ENCODE data around the gene TPCN2. TPM values are rescaled to one million over a fixed set of nuclear protein-coding genes. Genes with fewer than 3 reads are reported as not detected.

Gene TPCN2
- total and polyA plus RNA-seq, 2 of the 8 experiments (the other 6 are each of a cell fraction or from before 2014, with no cell fraction given) = 9.7 to 18.6 TPM

- no peak for TF ChIP-seq CTCF (IDR thresholded peaks at IDR 0.05; ENCODE audit: control extremely low read depth in 1 of 3, insufficient read depth in 1 of 3, low read depth in 1 of 3, low read length in 3 of 3)
- no peak for TF ChIP-seq MAX (IDR thresholded peaks at IDR 0.05)
- TF ChIP-seq RNF2 (IDR thresholded peaks at IDR 0.05; ENCODE audit: borderline replicate concordance, low read depth, low read length, missing control alignments, poor library complexity, severe bottlenecking) = no peak
Observed at GRCh38 chr11:69145050-69145380, 96.3 kb downstream of the TPCN2 start (continued).
